Astrocyte of the hippocampus (primary cell): ENCODE results near the gene CDH22.

ENCODE experiments used
- DNase-seq: peaks from one replicate; pipeline ENCODE4 v3.0.0; 2011; ENCODE audit warnings: low read depth, low spot score

Gene CDH22

DNA sequence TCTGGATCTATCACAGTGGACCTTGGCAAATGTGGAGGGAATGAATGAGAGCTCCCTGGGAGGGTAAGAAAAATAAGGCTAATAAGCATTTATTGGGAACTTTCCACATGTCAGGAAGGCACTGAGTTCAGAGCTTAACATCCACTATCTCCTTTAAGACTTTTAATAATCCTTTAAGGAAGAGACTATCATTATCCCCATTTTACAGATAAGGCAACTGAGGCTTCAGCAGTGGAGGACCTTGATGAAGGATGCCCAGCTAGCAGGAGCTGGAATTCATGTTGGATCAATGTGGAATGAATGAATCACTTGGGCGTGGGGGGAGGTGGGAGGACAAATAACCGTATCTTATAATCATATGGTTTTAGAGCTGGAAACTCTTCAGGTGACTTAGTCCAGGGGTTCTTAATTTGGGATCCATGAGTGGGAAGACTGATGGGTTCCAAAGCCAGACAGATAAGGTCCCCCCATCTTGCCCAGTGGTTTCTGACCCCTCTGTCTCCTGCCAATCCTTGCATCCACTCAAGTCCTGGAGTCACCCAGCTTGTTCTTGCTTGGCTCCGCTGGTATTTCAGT is 135.2 kb downstream of the CDH22 start:
- no peak for DNase-seq

DNA sequence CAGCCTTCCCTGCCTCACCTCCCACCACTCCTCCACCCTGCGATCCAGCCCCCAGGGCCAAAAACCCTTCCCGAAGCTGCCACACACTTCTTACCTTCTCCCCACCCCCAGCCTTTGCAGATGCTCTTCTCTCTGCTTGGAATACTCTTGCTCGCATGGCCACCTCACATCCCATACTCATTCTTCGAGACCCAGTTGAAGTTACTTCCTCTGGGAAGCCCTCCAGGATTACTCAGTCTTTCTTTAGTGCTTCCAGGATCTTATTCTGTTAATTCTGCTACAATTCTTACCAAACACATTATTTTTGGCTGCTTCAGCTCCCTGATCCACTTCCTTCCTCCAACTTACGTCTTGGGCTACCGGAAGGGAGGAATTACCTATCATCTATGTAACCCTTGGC is 135.8 kb downstream of the CDH22 start:
- no peak for DNase-seq

DNA sequence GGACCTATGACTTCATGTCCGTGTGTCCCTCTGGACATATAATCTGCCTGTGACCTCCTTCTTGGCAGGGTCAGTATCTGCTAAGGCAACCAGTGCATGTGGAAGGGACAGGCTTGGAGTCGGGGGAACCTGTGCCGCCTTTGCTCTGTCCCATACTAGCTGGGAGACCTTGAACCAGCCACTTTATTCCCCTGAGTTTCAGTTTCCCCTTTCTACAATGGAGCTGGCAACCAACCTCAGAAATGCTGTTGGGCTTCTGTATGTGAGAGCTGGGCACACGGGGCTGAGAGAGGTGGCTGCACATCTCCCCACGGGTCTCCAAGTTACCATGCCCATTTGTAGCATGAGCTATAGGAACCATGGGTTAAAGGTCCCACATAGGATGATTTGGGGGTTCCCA is 136.4 kb downstream of the CDH22 start:
- DNase-seq: no peak

DNA sequence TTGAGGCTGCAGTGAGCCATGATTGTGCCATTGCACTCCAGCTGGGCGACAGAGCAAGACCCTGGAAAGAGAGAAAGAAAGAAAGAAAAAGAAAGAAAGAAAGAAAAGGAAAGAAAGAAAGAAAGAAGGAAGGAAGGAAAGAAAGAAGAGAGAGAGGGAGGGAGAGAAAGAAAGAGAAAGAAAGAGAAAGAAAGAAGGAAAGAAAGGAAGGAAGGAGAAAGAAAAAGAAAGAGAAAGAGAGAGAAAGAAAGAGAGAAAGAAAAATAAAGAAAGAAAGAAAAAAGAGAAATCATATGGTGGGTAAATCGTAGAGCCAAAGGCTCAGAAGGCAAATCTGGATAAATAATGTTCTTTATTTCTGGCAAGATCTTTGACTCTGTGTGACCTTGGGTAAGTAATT is 136.8 kb downstream of the CDH22 start:
- no peak for DNase-seq

GRCh38 chr20:46169245-46170171 is 138.8 kb downstream of the CDH22 start:
- DNase-seq: no peak

DNA sequence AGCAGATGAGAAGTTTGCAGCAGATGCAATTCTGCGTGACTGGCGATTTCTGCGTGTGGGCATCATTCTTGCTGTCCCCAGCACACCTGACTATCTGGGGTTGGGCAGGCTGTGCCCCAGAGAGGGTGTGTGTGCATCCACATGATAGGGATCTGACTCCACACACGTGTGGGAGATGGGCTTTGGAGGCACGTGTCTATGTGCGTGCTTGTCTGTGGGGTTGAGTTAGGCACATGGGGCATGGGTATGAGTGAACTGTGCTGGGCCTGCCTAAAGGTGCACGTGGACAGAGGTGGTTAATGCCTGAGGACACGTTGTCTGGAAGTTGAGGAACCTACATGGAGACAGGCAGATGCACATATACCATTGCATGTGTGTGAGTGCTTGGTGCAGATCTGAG is 139.9 kb downstream of the CDH22 start:
- no peak for DNase-seq

GRCh38 chr20:46167080-46167479 is 141.2 kb downstream of the CDH22 start:
- DNase-seq: no peak

DNA sequence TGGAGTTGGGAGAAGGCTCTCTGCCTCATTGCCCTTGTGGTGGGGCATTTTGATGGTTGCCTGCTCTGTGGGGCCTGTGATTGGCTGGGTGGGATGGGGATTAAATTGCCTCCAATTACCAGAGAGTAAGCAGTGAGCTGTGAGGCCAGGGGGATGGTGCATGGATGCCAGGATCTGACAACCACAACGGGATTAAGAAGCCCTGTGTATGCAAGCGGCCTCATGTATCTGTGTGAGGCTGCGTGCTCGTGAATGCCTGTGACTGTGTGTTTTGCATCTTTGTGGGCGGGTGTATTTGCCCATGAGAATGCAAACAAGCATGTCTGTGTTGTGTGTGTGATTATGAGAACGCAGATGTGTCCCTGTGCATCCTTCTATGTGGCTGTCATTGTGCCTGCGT is 144.0 kb downstream of the CDH22 start:
- DNase-seq: no peak

- DNase-seq: no peak
Measured at GRCh38 chr20:46161921-46162320, 146.4 kb downstream of the CDH22 start.

DNA sequence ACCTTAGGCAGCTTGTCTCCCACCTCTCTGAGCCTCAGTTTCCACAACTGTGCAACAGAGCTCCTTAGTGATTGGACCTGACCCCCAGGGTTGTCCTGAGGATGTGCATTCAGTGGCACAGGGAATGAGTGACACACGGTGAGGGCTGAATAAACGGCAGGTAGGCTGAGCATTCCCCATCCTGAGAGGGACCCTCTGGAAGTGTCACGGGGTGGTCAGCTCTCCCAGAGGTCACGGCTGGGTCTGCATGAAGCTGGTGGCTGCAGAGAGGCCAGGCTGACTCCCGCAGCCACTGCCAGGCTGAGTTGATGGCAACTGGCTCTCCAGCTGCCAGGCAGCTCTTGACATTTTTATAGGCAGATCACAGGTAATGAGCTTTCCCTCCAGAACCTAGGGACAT is 147.6 kb downstream of the CDH22 start:
- no peak for DNase-seq

GRCh38 chr20:46159101-46159897 is 149.0 kb downstream of the CDH22 start:
- DNase-seq: no peak

GRCh38 chr20:46158476-46158987 is 149.8 kb downstream of the CDH22 start:
- DNase-seq: no peak

- DNase-seq: no peak
Measured at GRCh38 chr20:46157625-46158024, 150.7 kb downstream of the CDH22 start.

DNA sequence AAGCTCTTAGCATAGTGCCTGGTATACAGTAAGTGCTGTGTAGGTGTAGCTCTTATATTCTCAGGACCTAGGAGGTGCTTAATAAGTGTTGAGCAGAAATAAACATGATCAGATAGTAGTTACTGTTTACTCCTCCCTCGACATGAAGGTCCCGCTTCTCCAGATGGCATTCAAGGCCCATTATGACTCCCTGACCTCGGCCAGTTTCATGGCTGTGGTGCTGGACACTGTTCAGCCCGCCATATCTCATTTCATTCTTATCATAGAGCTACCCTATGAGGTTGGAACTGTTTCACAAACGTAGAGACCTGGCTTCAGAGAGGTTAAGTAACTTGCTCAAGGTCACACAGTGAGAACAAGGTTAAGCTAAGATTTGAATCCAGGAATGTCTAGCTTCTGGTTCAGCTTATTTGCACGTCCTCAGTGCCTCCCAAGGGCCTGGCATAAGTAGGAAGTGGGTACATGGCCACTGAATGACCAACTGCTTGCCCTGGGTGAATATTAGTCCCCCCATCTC is 151.2 kb downstream of the CDH22 start:
- no peak for DNase-seq

DNA sequence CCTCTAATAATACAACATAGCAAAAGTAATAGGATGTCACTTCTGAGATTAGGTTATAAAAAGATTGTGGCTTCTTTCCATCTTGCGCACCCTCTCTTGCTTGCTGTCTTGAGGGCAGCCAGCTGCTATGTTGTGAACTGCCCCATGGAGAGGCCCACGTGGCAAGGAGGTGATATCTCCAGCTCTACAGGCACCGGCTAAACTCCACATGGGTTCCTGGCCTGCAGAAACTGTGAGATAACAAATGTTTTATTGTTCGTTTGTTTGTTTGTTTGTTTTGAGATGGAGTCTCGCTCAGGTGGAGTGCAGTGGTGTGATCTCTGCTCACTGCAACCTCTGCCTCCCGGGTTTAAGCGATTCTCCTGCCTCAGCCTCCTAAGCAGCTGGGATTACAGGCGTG is 152.2 kb downstream of the CDH22 start:
- DNase-seq: no peak

DNA sequence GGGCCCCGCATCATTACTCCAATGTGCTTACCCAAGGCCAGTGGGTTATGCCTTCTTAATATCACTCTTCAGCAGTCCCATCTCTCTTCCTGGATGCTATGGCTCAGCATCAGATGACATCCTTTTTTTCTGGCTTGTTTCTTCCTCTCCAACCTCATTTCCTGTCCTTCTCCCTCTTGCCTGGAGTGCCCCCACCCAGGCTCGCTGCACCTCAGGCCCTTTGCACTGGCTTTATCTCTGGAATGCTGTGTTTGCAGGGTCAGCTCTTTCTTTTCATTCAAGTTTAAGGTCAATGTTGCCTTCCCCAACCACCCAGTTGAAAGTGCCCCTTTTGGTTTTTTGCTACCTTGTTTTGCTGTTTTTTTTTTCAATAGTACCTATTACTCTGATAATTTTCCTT is 153.5 kb downstream of the CDH22 start:
- DNase-seq: no peak

- no peak for DNase-seq
Measured at GRCh38 chr20:46154305-46154704, 154.0 kb downstream of the CDH22 start.

DNA sequence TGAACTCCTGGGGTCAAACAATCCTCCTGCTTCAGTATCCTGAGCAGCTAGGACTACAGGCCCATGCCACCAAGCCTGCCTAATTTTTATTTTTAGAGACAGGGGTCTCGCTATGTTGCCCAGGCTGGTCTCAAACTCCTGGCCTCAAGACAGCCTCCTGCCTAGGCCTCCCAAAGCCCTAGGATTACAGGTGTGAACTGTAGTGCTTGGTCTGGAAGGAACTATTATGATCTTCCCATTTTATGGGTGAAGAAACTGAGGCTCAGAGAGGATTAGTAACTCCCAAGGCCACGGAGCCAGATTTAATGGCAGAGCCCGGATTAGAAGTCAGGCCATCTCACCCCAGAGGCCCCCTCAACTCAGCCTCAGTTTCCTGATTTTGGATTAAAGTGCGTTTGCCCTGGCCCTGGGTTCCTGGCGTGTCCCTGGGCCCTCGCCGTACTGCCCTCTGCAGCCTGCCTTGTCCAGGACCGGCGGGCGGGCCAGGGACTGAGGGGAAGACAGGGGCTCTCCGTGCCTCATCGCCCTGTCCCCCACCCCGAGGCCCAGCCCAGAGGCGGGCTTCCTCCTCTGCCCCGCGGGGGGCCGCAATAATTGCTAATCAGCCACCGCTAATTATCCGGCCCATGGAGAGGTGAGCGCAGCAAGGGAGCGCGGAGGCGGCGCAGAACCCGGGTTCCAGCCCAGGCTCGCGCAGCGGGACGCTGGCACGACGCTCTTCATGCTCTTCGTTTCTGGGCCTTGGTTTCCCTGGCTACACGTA is 155.3 kb downstream of the CDH22 start:
- DNase-seq: no peak

DNA sequence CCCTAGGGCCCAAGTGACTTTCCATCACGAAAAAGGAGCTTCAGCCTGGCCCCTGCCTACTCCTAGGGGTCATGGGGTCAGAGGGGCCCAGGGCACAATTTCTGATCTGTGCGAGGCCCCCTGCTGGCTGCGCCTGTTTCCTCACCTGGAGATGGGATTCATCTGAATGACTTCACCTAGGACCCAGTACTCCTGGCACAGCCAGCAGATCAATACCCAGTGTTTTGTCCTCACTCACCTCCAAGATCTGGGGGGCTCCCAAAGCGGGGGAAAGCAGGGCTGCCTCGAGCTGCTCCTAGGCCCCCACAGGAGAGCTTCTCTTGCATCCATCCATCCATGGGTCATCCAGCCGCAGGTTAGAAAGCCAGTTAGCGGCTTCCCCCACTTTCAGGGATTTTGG is 156.4 kb downstream of the CDH22 start:
- no peak for DNase-seq

DNA sequence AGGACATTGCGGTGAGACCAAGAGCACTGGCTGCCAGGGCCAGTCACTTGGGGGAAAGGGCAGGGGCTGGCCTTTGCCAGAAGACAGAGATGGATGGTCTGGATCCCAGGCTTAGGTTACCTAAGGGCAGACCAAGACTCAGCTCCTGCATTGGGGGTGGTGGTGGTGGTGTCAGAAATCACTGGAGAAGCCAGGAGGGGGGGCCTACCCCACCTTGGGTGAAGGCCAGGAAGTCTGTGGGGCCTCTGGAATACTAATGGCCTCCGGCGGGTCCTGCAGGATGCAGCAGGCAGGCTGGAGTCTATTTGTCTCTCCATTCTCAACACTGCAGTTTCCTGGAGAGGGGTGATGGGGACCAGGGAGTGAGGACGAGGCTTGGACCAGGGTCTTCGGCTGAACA is 157.4 kb downstream of the CDH22 start:
- DNase-seq: no peak
